GM12878 (cell line): ENCODE measurements around the gene RIN1. TPM values are rescaled to one million over a fixed set of nuclear protein-coding genes. Genes with fewer than 3 reads are reported as not detected.
A peak's percentile ranks its signal among the peaks of the same experiment; 100 is the strongest.

Experiments used
- ATAC-seq: fragments of 200-7000 bp; cut with Tn5 transposase; 3 replicates; pipeline ENCODE4 v1.9.1; 2020; ENCODE audit warnings: mild to moderate bottlenecking, moderate library complexity
- BruUV-seq: library from RNA; stranded (reverse); fragments of 400-500 nt; replicated peaks from 2 replicates; lab custom pipeline; 2021; lab: Mats Ljungman, UMichigan
- CTCF ChIA-PET: fragments of 300-600 bp; sonication (Branson Sonifier 250); formaldehyde crosslinking; extraction: SDS; loops from one replicate; lab custom pipeline; 2021; ENCODE audit warnings: inconsistent platforms; lab: Yijun Ruan, JAX
- POLR2A ChIA-PET: fragments of 350-600 bp; formaldehyde crosslinking; extraction: SDS; loops from one replicate; lab custom pipeline; 2021; ENCODE audit warnings: inconsistent platforms; lab: Charles Lee
- RAD21 ChIA-PET: fragments of 300-600 bp; sonication (Branson Sonifier 250); formaldehyde crosslinking; loops from one replicate; lab custom pipeline; 2023; ENCODE audit warnings: antibody characterized with exemption; ENCODE audit not compliant: unreplicated experiment; lab: Charles Lee
- SMC1A ChIA-PET: fragments of 300-600 bp; sonication (Branson Sonifier 250); formaldehyde crosslinking; loops from one replicate; lab custom pipeline; 2023; ENCODE audit not compliant: unreplicated experiment, uncharacterized antibody; lab: Charles Lee
- DNase-seq: peaks from one replicate; pipeline ENCODE4 v3.0.0-alpha.2; 2011; ENCODE audit warnings: low read depth, low spot score
- FAIRE-seq: peaks from 3 replicates; lab custom pipeline; 2011; peaks lifted over from hg19 to GRCh38; lab: Jason Lieb, UNC
- H2AFZ ChIP-seq: 2 replicates; pipeline ENCODE4 v1.6.0; 2011; ENCODE audit warnings: low read depth, low read length, control low read depth; ENCODE audit not compliant: control insufficient read depth
- H3K27ac ChIP-seq: 2 replicates; pipeline ENCODE4 v1.5.1; 2011; ENCODE audit warnings: control low read depth; ENCODE audit not compliant: control insufficient read depth, insufficient read depth
- H3K27me3 ChIP-seq, 2 experiments: replicated peaks in 1 of 2; 2 replicates each; pipeline versions ENCODE4 v1.6.0 to v1.6.1; 2011; ENCODE audit warnings: low read length in 1 of 2; ENCODE audit not compliant: control insufficient read depth in 2 of 2, insufficient read depth in 2 of 2
- H3K36me3 ChIP-seq, 2 experiments: 2 replicates each; pipeline ENCODE4 v1.5.1; 2011; ENCODE audit warnings: low read length in 1 of 2; ENCODE audit not compliant: control insufficient read depth in 2 of 2, insufficient read depth in 2 of 2
- H3K4me1 ChIP-seq: 2 replicates; pipeline ENCODE4 v1.6.1; 2011; ENCODE audit warnings: mild to moderate bottlenecking, low read length, moderate library complexity, mixed read lengths; ENCODE audit not compliant: control insufficient read depth, insufficient read depth
- H3K4me2 ChIP-seq: 2 replicates; pipeline ENCODE4 v1.6.0; 2011; ENCODE audit warnings: control low read depth; ENCODE audit not compliant: control insufficient read depth, insufficient read depth
- H3K4me3 ChIP-seq: fragments of 200-600 bp; sonication (generic); 2 replicates; pipeline ENCODE4 v1.5.1; 2016
- H3K79me2 ChIP-seq: 2 replicates; pipeline ENCODE4 v1.6.0; 2011; ENCODE audit warnings: low read length; ENCODE audit not compliant: control insufficient read depth, insufficient read depth
- H3K9ac ChIP-seq: 2 replicates; pipeline ENCODE4 v1.8.0; 2011; ENCODE audit warnings: low read length, control low read depth, mixed read lengths; ENCODE audit not compliant: control insufficient read depth, insufficient read depth
- H3K9me3 ChIP-seq: replicated peaks from 3 replicates; pipeline ENCODE4 v1.5.1; 2011; ENCODE audit warnings: mild to moderate bottlenecking, low read length; ENCODE audit not compliant: control insufficient read depth, insufficient read depth
- H4K20me1 ChIP-seq: 2 replicates; pipeline ENCODE4 v1.6.0; 2011; ENCODE audit not compliant: control insufficient read depth, insufficient read depth
- WGBS: methylation state at CpG from one replicate; pipeline ENCODE4 v1.1.6; 2016; ENCODE audit warnings: low lambda C conversion rate; ENCODE audit not compliant: insufficient replicate concordance, insufficient coverage; ENCODE audit errors: missing lambda C conversion rate; 5-methylcytosine and 5-hydroxymethylcytosine counted together
- in situ Hi-C: fragments of 300-500 bp; cut with MboI; formaldehyde crosslinking; loops from 9 replicates; pipeline ENCODE4 v1.14.3; 2018; ENCODE audit warnings: mixed read lengths
- intact Hi-C: fragments of 100-400 bp; cut with micrococcal nuclease; formaldehyde crosslinking; loops from one replicate; pipeline ENCODE4 v1.14.2; 2022; ENCODE audit not compliant: unreplicated experiment
- polyA plus RNA-seq, 11 experiments: library from polyadenylated mRNA; depleted of rRNA in 4 of 11; unstranded in 6 of 11; stranded (reverse) in 5 of 11; fragments of >200 nt; fragmentation: Nextera tagmentation in 4 of 11; fragmentation: Illumina TruSeq in 1 of 11; extraction: Ambion mirVana in 4 of 11; extraction: Trizol in 1 of 11; gene quantifications; 1 replicate in 1 of 11; 2 replicates in 10 of 11; pipeline versions ENCODE4 v1.2.1 to v1.2.3, GENCODE V29; 2011 to 2016; ENCODE audit warnings: inconsistent platforms in 2 of 11, missing spikeins in 2 of 11, low read depth in 1 of 11
- total RNA-seq, 4 experiments: library from RNA; depleted of rRNA in 3 of 4; stranded (reverse); fragments of >200 nt in 3 of 4; fragmentation: Illumina TruSeq in 1 of 4; extraction: Trizol in 1 of 4; gene quantifications; 2 replicates each; pipeline versions ENCODE4 v1.2.1 to v1.2.3, GENCODE V29; 2013 to 2021
- TF ChIP-seq, protein P1 (sequence below): fragments of 450-650 bp; IDR thresholded peaks from 2 replicates; pipeline ENCODE4 v1.6.1; 2016; ENCODE audit warnings: mild to moderate bottlenecking
- TF ChIP-seq, protein P2 (sequence below): IDR thresholded peaks from 2 replicates; pipeline ENCODE4 v1.6.1; 2011; ENCODE audit warnings: low read depth, mild to moderate bottlenecking, low read length, moderate library complexity, borderline replicate concordance; ENCODE audit errors: extremely low read depth

Gene RIN1
- total and polyA plus RNA-seq, 10 of the 15 experiments (the other 5 are each of a cell fraction or from before 2014, with no cell fraction given) = 0.04 to 0.69 (median 0.22) TPM; not detected in 1

DNA sequence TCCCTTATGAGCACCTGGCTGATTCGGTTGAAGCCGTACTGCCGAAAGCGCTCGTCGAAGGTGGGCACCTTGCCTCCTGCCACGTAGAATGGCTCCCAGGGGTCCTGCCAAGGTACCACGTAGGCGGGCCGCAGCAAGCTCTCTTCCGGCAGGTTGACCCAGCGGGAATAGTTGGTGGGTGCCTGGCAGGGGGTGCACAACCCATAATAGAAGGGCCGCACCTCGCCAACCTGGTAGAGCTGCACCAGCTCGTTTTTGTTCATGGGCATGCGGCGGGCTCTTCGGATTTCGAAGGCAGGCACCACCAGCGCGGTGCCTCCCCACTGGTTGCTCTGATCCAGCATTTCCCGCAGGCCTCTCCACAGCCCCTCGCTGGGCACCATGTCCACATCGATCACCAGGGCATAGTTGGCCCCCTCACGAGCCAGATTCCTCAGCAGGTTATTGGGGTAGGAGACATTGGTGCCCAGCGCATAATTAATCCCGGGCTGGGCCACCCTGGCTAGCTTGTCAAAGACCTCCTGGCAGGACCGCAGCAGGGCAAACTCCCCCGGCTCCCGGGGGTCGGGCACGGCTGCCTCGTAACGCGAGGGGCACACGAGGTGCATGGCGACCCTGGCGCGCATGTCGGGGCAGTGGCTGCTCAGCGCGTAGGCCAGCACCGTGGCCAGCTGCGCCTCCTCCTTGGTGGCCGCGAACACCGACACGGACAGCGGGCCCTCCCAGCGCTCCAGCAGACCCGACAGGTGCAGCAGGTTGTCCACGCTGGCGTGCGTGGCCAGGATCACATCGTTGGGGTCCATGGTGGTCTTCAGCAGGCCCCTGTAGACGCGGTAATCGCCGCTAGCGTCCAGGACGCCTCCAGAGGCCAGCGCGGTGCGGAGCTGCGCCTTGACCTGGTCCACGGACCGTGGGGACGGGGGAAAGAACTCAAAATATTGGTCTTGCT, 10.5 kb upstream of the RIN1 start:
- intact Hi-C loops (no loop called here), in situ Hi-C loops (no loop called here)
- ChIA-PET CTCF (interaction anchor here (1.4 to 7.4 kb wide), 4 partner anchors 17 to 42 kb away, joined by 4 to 44 read pairs (median 9); no protein-coding TSS in a partner anchor), RAD21 (interaction anchor here (1.1 to 2.0 kb wide), 4 partner anchors 12 to 58 kb away, joined by 3 to 10 read pairs (median 6); partner anchors contain the start of gene YIF1A), POLR2A (interaction anchor here (0.6 to 3.9 kb wide), 4 partner anchors 11 to 211 kb away, joined by 3 to 16 read pairs (median 4); partner anchors contain the start of gene RIN1), SMC1A (no interaction called here)
- TF ChIP-seq, protein P1, sequence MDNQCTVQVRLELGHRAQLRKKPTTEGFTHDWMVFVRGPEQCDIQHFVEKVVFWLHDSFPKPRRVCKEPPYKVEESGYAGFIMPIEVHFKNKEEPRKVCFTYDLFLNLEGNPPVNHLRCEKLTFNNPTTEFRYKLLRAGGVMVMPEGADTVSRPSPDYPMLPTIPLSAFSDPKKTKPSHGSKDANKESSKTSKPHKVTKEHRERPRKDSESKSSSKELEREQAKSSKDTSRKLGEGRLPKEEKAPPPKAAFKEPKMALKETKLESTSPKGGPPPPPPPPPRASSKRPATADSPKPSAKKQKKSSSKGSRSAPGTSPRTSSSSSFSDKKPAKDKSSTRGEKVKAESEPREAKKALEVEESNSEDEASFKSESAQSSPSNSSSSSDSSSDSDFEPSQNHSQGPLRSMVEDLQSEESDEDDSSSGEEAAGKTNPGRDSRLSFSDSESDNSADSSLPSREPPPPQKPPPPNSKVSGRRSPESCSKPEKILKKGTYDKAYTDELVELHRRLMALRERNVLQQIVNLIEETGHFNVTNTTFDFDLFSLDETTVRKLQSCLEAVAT = peak; percentile 67; the same call in 1 of the 2 replicates
- TF ChIP-seq, protein P2, sequence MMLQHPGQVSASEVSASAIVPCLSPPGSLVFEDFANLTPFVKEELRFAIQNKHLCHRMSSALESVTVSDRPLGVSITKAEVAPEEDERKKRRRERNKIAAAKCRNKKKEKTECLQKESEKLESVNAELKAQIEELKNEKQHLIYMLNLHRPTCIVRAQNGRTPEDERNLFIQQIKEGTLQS = no peak
- peak overlapping the region; percentile 88 for H3K4me2 ChIP-seq
- no peak for FAIRE-seq
- DNase-seq = no peak
- no peak for ATAC-seq
- peaks cover 17% of the 10 kb centered on the region for H3K4me1 ChIP-seq
- no peaks in the 10 kb centered on the region for H3K9me3 ChIP-seq
- peaks cover 0 to 3% of the 10 kb centered on the region in 2 experiments; a peak in 2 of 4 replicates for H3K36me3 ChIP-seq
- H3K4me3 ChIP-seq = peak overlapping the region; percentile 90
- 43% methylated on average over 68 of the region's 68 CpGs for WGBS
- no TSS peak for BruUV-seq
- H3K27ac ChIP-seq = peak overlapping the region; percentile 43; the same call in 1 of the 2 replicates
- no peaks in the 10 kb centered on the region for H3K27me3 ChIP-seq
- peak overlapping the region; percentile 84; the same call in 1 of the 2 replicates for H3K9ac ChIP-seq
- peaks cover 17% of the 10 kb centered on the region for H3K79me2 ChIP-seq
- H4K20me1 ChIP-seq = no peaks in the 10 kb centered on the region
- H2AFZ ChIP-seq = peak overlapping the region; percentile 93
